Pancreas (tissue), 10 donors: ENCODE data around the gene PLD1. TPM values are rescaled to one million over a fixed set of nuclear protein-coding genes. Genes with fewer than 3 reads are reported as not detected.

Experiments
- ATAC-seq, 4 donors: fragments of 200-7000 bp; cut with Tn5 transposase; one replicate each; pipeline versions ENCODE4 v1.8.0 to v1.9.1; 2020; ENCODE audit warnings: mild to moderate bottlenecking in 4 of 4, moderate library complexity in 4 of 4
- DNase-seq, 6 donors: peaks; one replicate each; pipeline ENCODE4 v3.0.0-alpha.2; 2020
- FAIRE-seq: peaks from 2 replicates; lab custom pipeline; 2012; peaks lifted over from hg19 to GRCh38; lab: Jason Lieb, UNC
- H3K27ac ChIP-seq, 4 donors: fragments of 200-600 bp; sonication (generic); 1 replicate in 3 of 4; 2 replicates in 1 of 4; pipeline versions ENCODE4 v1.5.0 to v1.8.0; 2020
- H3K27me3 ChIP-seq, 4 donors: fragments of 200-600 bp; one replicate each; pipeline ENCODE4 v1.8.0; 2021
- H3K36me3 ChIP-seq, 3 donors: fragments of 200-600 bp; sonication (generic) in 1 of 3; one replicate each; pipeline versions ENCODE4 v1.5.0 to v1.8.0; 2020 to 2021
- H3K4me1 ChIP-seq, 3 donors: fragments of 200-600 bp; one replicate each; pipeline ENCODE4 v1.8.0; 2021
- H3K4me3 ChIP-seq, 4 donors: fragments of 200-600 bp; sonication (generic) in 2 of 4; one replicate each; pipeline versions ENCODE4 v1.5.0 to v1.8.0; 2020 to 2021
- H3K9me3 ChIP-seq, 4 donors: fragments of 200-600 bp; one replicate each; pipeline ENCODE4 v1.8.0; 2021
- WGBS, 2 donors: extraction: QIAGEN DNeasy Blood & Tissue Kit; methylation state at CpG; one replicate each; pipeline ENCODE4 v1.1.7; 2013; 5-methylcytosine and 5-hydroxymethylcytosine counted together
- intact Hi-C, 3 donors: fragments of 100-400 bp; cut with DNase I; formaldehyde crosslinking; loops; one replicate each; pipeline versions ENCODE4 v1.11.1 to v1.14.2; 2022
- polyA plus RNA-seq, 2 donors: library from polyadenylated mRNA; stranded (reverse); fragments of 200-250 nt; gene quantifications; one replicate each; pipeline ENCODE4 v1.2.3, GENCODE V29; 2013
- total RNA-seq, 6 donors: library from RNA; stranded (reverse); fragmentation: NEBNext Ultra II Directional in 4 of 6; extraction: Animal tissue kit (Norgen Biotek cat#: 25700) in 4 of 6; gene quantifications; one replicate each; pipeline versions ENCODE4 v1.2.1 to v1.2.4, GENCODE V29; 2021 to 2023
- TF ChIP-seq, protein P1 (sequence below), 4 donors: fragments of 200-600 bp; sonication (generic) in 3 of 4; IDR thresholded peaks; one replicate each; pipeline versions ENCODE4 v1.5.0 to v1.8.0; 2021; ENCODE audit warnings: antibody characterized with exemption in 4 of 4
- donor health status: healthy with polysubstance abuse.
- donor health status: DM: no; HTN: no; CAD: no; lungs with moderate emphysema.
- donor health status: DM: no; HTN: no; CAD: no.
- donor health status: control.
- donor health status: control.
- donor health status: Bipolar disorder and iron deficiency.
- donor health status: DM: yes; HTN: yes; CAD: no.
- donor health status: DM: no; HTN: no; CAD: no.
- donor health status: DM: no; HTN: no; CAD: no.
- donor health status: DM: yes; HTN: yes; CAD: no.

The PLD1 gene
- total and polyA plus RNA-seq, 8 donors = 14.7 to 62.1 (median 33.7) TPM

DNA sequence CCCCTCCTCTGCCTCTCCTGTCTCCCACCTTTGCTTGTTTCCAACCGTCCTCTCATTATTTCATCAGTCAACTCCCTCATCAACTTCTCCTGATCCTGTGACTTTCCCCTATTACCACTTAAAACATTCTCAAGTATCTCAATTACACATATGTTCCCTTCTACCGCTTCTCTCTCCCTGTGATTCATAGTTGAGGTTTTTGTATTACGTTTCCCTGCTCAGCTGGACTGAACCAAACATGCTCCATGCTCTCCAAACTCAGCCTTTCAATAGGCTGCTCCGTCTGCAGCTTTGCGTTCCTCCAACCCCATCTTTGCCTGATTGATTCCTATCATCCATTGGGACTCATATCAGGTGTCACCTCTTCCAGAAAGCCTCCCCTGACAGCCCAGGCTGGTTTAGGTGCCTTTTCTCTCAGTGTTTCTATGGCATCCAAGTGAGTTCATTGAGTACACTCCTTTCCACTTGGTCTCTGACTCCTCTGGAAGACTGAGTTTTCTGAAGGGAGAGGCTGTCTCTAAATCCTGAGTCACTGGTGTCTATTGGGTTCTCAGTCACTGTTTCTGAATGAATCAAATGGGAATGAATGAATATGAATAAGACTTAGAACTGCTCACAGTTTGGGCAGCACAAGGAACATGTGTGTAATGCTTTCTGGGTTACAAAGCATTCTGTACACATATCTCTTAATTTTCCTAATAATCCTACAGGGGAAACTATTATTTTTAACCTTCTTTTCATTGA, 56.4 kb downstream of the PLD1 start:
- Histone ChIP-seq H3K36me3 (no peaks in the 10 kb centered on the region), H3K27ac (no peak overlapping the region), H3K9me3 (no peaks in the 10 kb centered on the region), H3K27me3 (no peaks in the 10 kb centered on the region), H3K4me1 (peaks cover 0 to 10% (median 8%) of the 10 kb centered on the region in 3 donors), H3K4me3 (no peak overlapping the region)
- intact Hi-C loops = no loop called here
- DNase-seq (no peak), ATAC-seq (peak in 2 of 4 donors; percentile 16 to 41), FAIRE-seq (no peak)
- WGBS, 2 donors = 63 to 74% methylated on average over 5 of the region's 5 CpGs
- TF ChIP-seq, protein P1, sequence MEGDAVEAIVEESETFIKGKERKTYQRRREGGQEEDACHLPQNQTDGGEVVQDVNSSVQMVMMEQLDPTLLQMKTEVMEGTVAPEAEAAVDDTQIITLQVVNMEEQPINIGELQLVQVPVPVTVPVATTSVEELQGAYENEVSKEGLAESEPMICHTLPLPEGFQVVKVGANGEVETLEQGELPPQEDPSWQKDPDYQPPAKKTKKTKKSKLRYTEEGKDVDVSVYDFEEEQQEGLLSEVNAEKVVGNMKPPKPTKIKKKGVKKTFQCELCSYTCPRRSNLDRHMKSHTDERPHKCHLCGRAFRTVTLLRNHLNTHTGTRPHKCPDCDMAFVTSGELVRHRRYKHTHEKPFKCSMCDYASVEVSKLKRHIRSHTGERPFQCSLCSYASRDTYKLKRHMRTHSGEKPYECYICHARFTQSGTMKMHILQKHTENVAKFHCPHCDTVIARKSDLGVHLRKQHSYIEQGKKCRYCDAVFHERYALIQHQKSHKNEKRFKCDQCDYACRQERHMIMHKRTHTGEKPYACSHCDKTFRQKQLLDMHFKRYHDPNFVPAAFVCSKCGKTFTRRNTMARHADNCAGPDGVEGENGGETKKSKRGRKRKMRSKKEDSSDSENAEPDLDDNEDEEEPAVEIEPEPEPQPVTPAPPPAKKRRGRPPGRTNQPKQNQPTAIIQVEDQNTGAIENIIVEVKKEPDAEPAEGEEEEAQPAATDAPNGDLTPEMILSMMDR (IDR thresholded peaks at IDR 0.05) = no peak

- 11 to 15% methylated on average over 5 of the region's 5 CpGs for WGBS, 2 donors
- H3K9me3 ChIP-seq = no peaks in the 10 kb centered on the region
- H3K36me3 ChIP-seq = no peaks in the 10 kb centered on the region
- H3K27ac ChIP-seq = peak overlapping the region in 1 of 4 donors; percentile 10
- intact Hi-C loops = no loop called here
- H3K4me1 ChIP-seq = peaks cover 0 to 12% (median 12%) of the 10 kb centered on the region in 3 donors
- H3K27me3 ChIP-seq = no peaks in the 10 kb centered on the region
- no peak overlapping the region for H3K4me3 ChIP-seq
- TF ChIP-seq, protein P1 (IDR thresholded peaks at IDR 0.05) = no peak
- DNase-seq (peak in 1 of 6 donors; percentile 33), FAIRE-seq (no peak), ATAC-seq (peak; percentile 46 to 72 (median 67))
Measured at GRCh38 chr3:171753025-171753472, 57.2 kb downstream of the PLD1 start.

- FAIRE-seq = no peak
Measured at GRCh38 chr3:171752329-171752728, 58.0 kb downstream of the PLD1 start.

GRCh38 chr3:171749124-171749523, 61.2 kb downstream of the PLD1 start:
- Histone ChIP-seq H3K27me3 (no peaks in the 10 kb centered on the region), H3K27ac (no peak overlapping the region), H3K4me3 (no peak overlapping the region), H3K9me3 (no peaks in the 10 kb centered on the region), H3K36me3 (no peaks in the 10 kb centered on the region), H3K4me1 (peaks cover 0 to 15% (median 13%) of the 10 kb centered on the region in 3 donors)
- TF ChIP-seq, protein P1 (IDR thresholded peaks at IDR 0.05) = no peak
- 70 to 81% methylated on average over 1 of the region's 1 CpG for WGBS, 2 donors
- intact Hi-C loops = no loop called here
- FAIRE-seq = no peak
- no peak for ATAC-seq
- no peak for DNase-seq

More at GRCh38 chr3:171752329-171752728, 58.0 kb downstream of the PLD1 start:
- Histone ChIP-seq H3K27ac (no peak overlapping the region), H3K36me3 (no peaks in the 10 kb centered on the region), H3K9me3 (no peaks in the 10 kb centered on the region), H3K4me1 (peaks cover 0 to 18% (median 13%) of the 10 kb centered on the region in 3 donors), H3K4me3 (no peak overlapping the region), H3K27me3 (no peaks in the 10 kb centered on the region)
- DNase-seq = no peak
- ATAC-seq = no peak
- intact Hi-C loops = no loop called here
- TF ChIP-seq, protein P1 (IDR thresholded peaks at IDR 0.05) = no peak
- 82 to 83% methylated on average over 2 of the region's 2 CpGs for WGBS, 2 donors
